CD4-positive, alpha-beta T cell treated with Interleukin-1 beta for 1 hour (primary cell): ENCODE measurements around the gene SMS.
"Not testable (repeated sequence)": the region's sequence is repeated elsewhere in the genome, so short reads cannot be mapped to it uniquely, and the experiment has no call there.

Experiments
- DNase-seq, 2 donors: peaks; one replicate each; pipeline ENCODE4 v3.0.0-alpha.2; 2020 to 2022

SMS gene

DNA sequence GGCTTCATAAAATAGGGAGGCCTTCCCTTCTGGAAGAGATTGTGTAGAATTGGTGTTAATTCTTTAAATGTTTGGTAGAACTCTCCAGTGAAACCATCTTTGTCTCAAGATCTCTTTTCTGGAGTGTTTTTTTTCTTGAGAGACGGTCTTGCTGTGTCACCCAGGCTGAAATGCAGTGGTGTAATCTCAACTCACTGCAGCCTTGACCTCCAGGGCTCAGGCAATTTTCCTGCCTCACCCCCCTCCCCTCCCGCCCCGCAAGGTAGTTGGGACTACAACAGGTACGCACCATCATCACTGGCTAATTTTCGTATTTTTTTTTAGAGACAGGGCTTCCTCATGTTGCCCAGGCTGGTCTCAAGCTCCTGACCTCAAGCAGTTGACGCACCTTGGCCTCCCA lies 12.1 kb downstream of the SMS start:
- DNase-seq: no peak

DNA sequence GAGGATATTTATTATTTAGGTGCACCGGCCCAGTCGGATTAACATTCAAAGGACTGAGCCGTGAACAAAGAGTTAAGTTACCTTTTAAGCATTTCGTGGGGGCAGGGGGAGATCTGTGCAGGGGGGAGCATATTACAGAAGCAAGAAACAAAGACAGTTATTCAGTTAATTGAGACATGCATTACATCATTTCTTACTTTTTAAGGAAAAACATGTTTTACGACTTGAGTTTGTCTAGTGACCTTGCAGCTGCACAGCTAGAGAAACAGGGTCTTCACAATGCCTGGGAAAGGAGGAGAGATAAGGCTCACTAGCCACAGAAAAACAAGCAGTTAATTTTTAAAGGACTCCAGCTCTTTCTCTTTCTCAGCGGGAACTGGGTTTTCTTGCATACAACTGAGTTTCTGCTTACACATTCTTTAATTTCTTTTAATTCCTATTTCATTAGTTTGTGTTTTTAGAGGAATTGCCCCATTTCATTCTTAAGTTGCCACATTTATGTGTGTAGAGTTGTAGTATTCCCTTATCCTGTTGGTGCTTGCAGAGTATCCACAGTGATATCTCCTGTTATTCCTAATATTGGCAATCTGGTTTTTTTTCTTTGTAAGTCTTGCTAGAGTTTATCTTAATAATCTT lies 12.8 kb downstream of the SMS start:
- not testable (repeated sequence) for DNase-seq

DNA sequence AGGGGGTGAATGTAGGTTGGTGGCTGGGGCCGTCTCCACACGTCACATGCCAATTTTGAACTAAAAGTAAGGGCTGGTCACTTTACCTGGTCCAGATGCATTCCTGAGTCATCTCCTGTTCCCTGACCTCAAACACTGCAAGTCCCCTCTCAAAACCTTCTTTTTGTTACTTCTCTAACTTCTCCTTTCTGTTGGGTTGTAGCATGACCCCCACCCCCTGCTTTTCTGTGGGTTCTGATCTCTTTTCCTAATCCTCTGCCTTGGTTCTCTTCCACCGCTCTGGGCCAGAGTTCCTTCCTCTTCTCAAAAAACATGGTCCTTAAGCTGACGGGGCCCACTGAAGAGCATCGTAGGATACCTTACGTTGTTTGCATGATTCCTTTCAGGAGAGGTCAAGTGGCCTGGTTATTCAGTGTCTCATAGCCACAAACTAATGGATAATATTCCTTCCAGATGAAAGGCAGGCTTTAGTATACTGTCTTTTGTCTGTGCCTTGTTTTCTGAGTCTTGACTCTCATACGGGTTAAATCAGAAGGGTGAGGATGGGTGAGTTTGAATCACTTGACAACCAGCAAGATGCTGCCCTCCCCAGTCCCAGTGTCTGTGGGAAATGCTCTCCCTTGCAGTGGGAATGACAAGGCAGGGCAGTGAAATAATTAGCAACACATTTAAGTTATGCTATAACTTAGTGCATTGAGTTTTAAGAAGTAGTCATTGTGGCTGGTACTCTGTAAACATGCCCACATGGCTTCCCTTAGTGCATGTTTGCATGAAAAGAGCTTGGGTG lies 15.1 kb downstream of the SMS start:
- DNase-seq: no peak

DNA sequence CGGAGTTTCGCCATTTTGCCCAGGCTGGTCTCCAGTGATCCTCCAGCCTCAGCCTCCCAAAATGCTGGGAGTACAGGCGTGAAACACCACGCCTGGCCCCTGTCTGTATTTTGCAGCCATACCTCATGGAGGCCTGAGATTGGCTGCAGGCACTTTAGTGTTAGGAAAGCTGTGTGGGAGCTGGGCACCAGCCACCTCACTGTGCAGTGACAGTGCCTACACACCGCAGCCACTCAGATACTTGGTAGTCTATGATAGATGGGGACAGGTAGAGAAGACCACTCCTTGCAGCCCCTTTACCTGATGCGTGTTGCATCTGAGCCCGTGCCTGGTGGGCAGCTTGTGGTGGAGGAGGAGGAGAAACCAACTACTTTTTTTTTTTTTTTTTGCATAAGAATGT lies 16.3 kb downstream of the SMS start:
- no peak for DNase-seq

DNA sequence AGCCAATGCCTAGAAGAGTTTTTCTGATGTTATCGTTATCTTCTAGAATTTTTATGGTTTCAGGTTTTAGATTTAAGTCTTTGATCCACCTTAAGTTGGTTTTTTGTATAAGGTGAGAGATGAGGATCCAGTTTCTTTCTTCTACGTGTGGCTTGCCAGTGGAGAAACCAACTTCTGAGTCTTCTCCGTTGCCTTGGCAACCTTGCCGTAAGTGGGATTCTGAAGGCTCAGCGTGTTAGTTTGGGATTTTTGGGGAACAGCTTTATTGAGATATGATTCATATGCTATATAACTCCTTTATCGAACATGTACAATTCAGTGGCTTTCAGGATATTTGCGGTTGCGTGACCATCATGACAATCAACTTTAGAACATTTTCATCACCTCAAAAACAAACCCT lies 17.7 kb downstream of the SMS start:
- no peak for DNase-seq

DNA sequence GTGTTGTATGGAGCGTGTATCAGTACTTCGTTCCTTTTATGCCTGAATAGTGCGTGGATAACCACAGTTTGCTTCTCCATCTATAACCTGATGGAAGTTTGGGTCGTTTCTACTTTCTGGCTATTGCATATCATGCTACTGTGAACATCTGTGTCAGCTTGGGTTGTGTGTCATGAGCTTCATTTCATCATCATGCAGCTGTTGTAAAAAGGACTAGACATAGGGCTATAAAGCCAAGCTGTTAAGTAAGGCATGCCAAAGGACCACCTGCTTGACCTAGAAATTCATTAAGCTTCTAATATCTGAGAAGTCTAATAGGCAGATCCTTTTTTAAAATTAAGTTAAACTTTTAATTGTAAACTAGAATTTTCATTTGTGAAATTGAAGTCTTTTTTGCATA lies 18.4 kb downstream of the SMS start:
- no peak for DNase-seq

DNA sequence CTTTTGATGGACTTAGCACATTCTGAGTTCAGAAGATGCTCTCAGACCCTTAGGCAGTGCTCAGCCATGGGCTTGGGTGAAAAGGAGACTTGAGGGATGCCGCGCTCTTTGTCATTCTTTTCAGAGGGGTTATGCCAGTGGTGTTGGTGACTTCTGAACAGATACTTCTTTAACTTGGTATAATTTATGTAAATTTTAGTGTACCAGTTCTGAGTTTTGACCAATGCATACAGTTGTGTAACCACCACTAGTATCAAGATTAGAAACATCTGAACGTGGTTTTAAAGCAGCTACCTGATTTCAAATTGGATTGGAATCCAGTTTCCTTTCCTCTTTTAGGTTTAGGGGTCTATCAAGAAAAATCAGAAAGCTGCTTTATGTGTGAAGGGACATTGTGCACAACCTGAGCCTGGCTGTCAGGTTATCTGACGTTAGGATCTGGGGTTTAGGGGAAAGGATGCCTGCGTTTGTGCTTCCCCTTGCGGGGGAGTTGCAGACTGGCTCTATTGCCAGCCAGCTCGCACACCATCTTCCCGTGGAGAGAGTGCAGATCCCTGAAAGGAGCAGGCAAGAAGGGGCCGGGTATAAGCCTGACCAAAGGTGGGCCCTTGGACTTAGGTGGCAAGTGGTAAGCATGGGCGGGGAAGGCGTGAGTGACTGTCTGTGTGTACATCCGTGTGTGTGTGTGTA lies 19.0 kb downstream of the SMS start:
- no peak for DNase-seq

DNA sequence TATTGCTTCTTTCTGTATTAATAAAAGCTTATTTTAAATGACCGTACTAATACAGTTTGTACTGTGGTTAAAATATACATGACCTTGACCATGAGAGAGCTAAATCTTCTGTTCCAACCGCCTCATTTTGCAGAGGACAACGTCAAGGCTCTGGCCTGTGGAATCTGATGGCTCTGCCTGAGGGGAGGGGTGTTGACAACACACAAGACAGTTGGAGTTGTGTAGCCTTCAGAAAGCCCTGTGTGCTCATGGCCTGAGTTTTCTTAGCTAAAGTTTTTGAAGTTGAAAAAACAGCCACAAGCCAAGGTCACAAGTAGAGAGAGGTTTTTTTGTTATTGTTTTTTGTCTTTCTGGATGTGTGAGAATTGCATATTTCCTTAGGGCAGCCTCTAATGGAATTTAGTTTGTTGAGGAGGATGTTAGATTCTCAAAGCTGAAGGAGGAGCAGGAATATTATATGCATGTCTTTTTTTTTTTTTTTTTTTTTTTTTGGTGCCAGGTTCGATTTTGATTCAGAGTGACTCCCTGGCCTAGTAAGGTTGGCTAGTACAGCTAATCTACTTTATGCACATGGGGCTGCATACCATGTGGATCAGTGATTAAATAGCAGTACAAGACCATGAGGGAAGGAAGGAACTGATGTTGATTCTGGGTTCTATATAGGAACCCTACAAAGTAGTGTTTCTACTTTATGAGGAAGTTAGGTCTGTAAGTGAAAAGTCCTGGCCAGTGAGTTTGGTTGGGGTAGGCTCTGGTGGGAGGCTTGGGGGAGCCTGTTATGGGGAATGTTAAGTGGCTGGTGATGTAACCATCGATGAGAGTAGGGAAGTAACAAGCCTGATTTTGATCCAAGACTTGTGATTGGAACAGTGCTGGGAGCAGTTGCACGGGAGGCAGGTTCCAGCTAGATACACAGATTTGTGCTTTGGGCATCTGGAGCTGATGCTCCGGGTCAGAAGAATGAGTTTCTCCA lies 20.3 kb downstream of the SMS start:
- no peak for DNase-seq

- DNase-seq: no peak
These were observed 21.9 kb downstream of the SMS start for GRCh38 chrX:21962361-21962760.

DNA sequence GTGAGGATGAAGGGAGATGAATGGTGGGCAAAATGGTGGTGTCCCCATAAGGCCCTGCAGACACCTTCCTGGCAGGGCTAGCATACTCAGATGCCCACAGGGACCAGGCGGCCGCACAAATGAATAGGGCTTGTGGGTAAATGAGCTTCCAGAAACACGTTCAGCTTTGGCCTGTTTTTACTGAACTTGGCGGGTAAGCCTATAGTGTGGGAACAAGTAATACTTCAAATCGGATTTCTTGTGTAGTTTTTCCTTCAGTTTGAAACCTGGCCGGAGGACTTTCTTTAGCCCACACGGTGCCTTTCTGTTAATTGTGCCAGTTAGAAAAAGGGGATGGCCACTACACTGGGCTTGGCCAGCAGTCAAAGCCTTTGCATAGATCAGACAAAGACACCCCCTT lies 22.8 kb downstream of the SMS start:
- no peak for DNase-seq

DNA sequence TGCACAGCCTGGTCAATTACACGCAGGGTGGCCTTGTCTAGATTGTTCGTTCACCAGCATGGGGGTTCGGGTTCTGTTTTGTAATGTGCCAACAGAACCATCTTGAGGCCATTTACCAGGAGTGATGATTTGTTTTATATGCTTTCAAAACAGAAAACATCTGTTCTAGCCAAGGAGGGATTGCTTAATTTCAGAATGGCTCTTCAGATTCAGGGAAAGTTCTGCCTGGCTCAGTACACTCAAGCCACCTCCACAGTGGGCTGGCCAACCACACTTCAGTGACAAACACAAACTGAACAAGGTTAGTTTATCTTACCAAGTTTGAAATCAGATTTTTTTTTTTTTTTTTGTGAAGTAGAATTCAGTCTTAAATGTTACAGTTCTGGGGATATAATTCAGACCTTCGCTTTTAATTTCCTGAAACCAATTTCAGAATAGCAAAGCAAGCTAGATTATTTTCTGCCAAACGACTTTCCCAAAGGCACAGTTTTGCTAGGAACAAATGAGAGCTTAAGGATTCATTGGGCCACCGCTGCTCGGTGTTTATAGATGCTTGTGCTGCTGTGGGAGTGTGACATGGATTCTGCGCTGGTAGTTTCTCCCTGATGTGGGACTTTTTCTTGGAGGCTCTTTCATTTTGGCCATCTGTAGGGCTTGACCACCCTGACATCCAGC lies 23.4 kb downstream of the SMS start:
- DNase-seq: no peak

GRCh38 chrX:21966866-21967265 lies 26.4 kb downstream of the SMS start:
- no peak for DNase-seq

- DNase-seq: no peak
These were observed 27.8 kb downstream of the SMS start for GRCh38 chrX:21968333-21968732.

GRCh38 chrX:21970326-21970725 lies 29.8 kb downstream of the SMS start:
- no peak for DNase-seq

GRCh38 chrX:21972046-21972445 lies 31.5 kb downstream of the SMS start:
- DNase-seq: no peak

GRCh38 chrX:21972721-21973120 lies 32.2 kb downstream of the SMS start:
- peak; percentile 43 to 54 for DNase-seq

- DNase-seq: no peak
These were observed 33.0 kb downstream of the SMS start for GRCh38 chrX:21973321-21974010.

GRCh38 chrX:21974011-21974385 lies 33.5 kb downstream of the SMS start:
- DNase-seq: peak in 1 of 2 donors; percentile 15

GRCh38 chrX:21975242-21975641 lies 34.7 kb downstream of the SMS start:
- DNase-seq: no peak

DNA sequence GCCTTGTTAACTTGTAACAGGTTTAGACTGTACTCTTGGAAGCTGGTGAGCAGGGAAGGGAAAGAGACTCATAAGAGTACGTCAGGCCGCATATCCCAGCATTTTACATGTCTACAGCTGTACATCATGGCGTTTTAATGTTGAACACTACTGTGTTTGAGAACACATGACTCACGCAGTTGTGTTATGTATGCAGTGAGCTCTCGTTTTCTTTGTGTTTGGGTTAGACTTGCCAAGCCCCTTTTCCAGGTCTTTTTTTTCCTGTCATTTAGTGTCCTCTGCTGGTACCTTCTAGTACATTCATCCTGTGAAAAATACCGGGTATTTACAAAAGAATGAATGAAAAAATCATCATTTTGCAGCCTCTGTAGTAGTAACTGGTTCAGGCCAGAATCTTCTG lies 35.3 kb downstream of the SMS start:
- DNase-seq: no peak

GRCh38 chrX:21978346-21978745 lies 37.8 kb downstream of the SMS start:
- no peak for DNase-seq

GRCh38 chrX:21982311-21982710 lies 41.8 kb downstream of the SMS start:
- DNase-seq: no peak
